Neural crest cell (in vitro differentiated cells): ENCODE measurements around the gene RNF19B. TPM values are rescaled to one million over a fixed set of nuclear protein-coding genes. Genes with fewer than 3 reads are reported as not detected.

Experiments used
- DNase-seq: peaks from one replicate; pipeline ENCODE4 v3.0.0; 2021; ENCODE audit warnings: low read depth, mixed read lengths, low spot score
- H3K27ac Mint-ChIP-seq: one replicate; pipeline ENCODE4 v1.8.0; 2021; ENCODE audit warnings: mild to moderate bottlenecking, mixed read lengths; ENCODE audit not compliant: unreplicated experiment
- H3K27me3 Mint-ChIP-seq: 2 replicates; pipeline ENCODE4 v1.8.0; 2021; ENCODE audit warnings: low read depth, mild to moderate bottlenecking, mixed read lengths
- H3K36me3 Mint-ChIP-seq: 2 replicates; pipeline ENCODE4 v1.8.0; 2021; ENCODE audit warnings: low read depth, mild to moderate bottlenecking, mixed read lengths
- H3K4me1 Mint-ChIP-seq: 2 replicates; pipeline ENCODE4 v1.8.0; 2021; ENCODE audit warnings: mixed read lengths
- H3K4me3 Mint-ChIP-seq: one replicate; pipeline ENCODE4 v1.8.0; 2021; ENCODE audit warnings: mild to moderate bottlenecking, mixed read lengths
- H3K9me3 Mint-ChIP-seq: 2 replicates; pipeline ENCODE4 v1.8.0; 2021; ENCODE audit warnings: mixed read lengths
- CTCF ChIP-seq: fragments of 200-600 bp; sonication (generic); conservative IDR thresholded peaks from 2 replicates; pipeline ENCODE4 v1.5.0; 2021; ENCODE audit warnings: antibody characterized with exemption, mild to moderate bottlenecking
- total RNA-seq: library from RNA; stranded (reverse); gene quantifications from 2 replicates; pipeline ENCODE4 v1.2.1, GENCODE V29; 2021

RNF19B gene
- total RNA-seq, 1 donor from 2014 or later, result 14.9 TPM

- Mint-ChIP-seq H3K36me3 (peaks cover 8% of the 10 kb centered on the region), H3K27ac (no peak overlapping the region), H3K4me3 (no peak overlapping the region), H3K4me1 (no peaks in the 10 kb centered on the region), H3K27me3 (no peaks in the 10 kb centered on the region), H3K9me3 (no peaks in the 10 kb centered on the region)
- no peak for TF ChIP-seq CTCF
- no peak for DNase-seq
Observed at GRCh38 chr1:32944180-32944579, 20.4 kb downstream of the RNF19B start.

- no peaks in the 10 kb centered on the region for H3K27me3 Mint-ChIP-seq
- H3K36me3 Mint-ChIP-seq, result peaks cover 10% of the 10 kb centered on the region
- H3K4me1 Mint-ChIP-seq, result no peaks in the 10 kb centered on the region
- DNase-seq, result no peak
- no peak for TF ChIP-seq CTCF
- no peaks in the 10 kb centered on the region for H3K9me3 Mint-ChIP-seq
- H3K4me3 Mint-ChIP-seq, result no peak overlapping the region
- H3K27ac Mint-ChIP-seq, result no peak overlapping the region
Observed at GRCh38 chr1:32939655-32940371, 24.8 kb downstream of the RNF19B start.

DNA sequence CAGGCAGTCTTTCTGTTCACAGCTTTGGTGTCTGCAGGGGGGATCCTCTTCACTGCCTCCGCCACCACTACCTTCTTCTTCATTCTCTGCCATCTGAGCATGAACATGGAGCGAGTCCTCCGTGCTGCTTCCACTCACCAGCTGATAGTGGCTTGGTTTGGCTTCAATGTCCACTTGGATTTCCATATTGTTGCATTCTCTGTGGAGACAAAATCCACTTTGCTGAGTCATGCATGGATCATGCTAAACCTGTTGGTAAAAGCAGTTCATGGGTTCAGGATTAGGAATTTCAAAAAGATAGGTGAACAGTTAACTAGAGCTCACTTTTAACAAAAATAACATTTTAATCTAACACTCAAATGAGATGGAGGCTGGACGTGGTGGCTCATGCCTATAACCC is 27.5 kb downstream of the RNF19B start:
- H3K27ac Mint-ChIP-seq, result peak overlapping the region; percentile 69
- no peaks in the 10 kb centered on the region for H3K9me3 Mint-ChIP-seq
- no peak for TF ChIP-seq CTCF
- no peaks in the 10 kb centered on the region for H3K27me3 Mint-ChIP-seq
- peaks cover 9% of the 10 kb centered on the region for H3K4me1 Mint-ChIP-seq
- DNase-seq, result no peak
- H3K36me3 Mint-ChIP-seq, result peaks cover 3% of the 10 kb centered on the region
- no peak overlapping the region for H3K4me3 Mint-ChIP-seq

DNA sequence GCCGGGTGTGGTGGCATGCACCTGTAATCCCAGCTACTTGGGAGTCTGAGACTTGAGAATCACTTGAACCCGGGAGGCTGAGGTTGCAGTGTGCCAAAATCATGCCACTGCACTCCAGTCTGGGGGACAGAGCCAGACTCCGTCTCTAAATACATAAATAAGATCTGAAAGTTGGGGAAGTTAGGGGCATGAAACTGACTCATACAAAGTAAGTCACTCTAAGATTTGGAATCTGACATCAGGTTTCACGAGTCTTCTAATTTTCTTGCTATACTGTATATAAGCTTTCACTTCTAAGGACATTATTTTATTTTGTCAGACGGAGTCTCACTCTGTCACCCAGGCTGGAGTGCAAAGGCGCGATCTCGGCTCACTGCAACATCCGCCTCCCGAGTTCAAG is 30.1 kb downstream of the RNF19B start:
- Mint-ChIP-seq H3K9me3 (no peaks in the 10 kb centered on the region), H3K4me3 (no peak overlapping the region), H3K36me3 (peaks cover 3% of the 10 kb centered on the region), H3K27me3 (no peaks in the 10 kb centered on the region), H3K27ac (no peak overlapping the region), H3K4me1 (peaks cover 9% of the 10 kb centered on the region)
- TF ChIP-seq CTCF, result no peak
- DNase-seq, result no peak

GRCh38 chr1:32933742-32934322 is 30.8 kb downstream of the RNF19B start:
- Mint-ChIP-seq H3K4me3 (no peak overlapping the region), H3K27ac (no peak overlapping the region), H3K27me3 (no peaks in the 10 kb centered on the region), H3K9me3 (no peaks in the 10 kb centered on the region), H3K4me1 (peaks cover 9% of the 10 kb centered on the region), H3K36me3 (peaks cover 3% of the 10 kb centered on the region)
- no peak for TF ChIP-seq CTCF
- no peak for DNase-seq
